ENCODE data around the gene TFF3.

DNA sequence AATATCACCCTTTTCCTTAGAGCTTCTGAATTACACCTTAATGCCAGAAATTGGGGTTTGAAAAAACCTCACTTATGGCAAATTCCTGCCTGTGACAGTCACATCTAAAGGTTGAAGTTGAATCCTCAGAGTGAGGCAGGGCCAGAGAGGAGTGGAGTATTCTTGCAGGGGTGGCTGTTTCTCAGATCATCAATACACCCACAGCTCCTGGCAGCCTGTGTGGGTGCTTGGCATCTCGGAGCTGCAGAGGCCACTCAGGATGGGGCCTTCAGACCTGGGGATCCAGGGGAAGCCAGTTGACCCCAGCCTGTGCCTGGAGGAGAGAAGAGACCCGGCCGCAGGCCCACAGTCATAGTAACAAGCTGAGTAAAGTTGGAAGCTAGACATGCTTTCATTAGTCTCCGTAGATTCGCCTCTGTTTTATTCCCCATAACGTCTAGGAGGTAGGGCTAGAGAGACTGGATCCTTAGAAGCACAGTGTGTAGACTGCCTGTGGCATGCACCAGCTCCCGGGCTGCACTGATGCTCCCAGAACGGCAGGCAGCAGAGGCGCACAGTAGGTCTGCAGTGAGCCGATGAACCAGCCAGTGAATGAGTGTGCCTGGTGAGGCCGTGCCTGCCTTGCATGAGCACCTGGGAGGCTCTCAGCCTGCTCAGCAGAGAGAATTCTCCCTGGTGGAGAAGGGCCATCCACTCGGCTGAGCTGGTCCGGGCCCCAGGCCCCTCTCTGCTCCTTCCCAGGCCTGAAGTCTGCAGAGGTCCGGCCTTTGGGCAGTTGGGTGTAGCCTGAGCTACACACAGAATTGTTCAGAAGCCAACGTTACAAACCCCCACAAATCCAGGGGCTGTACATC lies 42.9 kb downstream of the TFF3 start:
- TF ChIP-seq CTCF (conservative IDR thresholded peaks at IDR 0.05) (no peak), EZH2 (IDR thresholded peaks at IDR 0.05; ENCODE audit: low read depth) (no peak)
